ENCODE data around the gene XYLT1.

DNA sequence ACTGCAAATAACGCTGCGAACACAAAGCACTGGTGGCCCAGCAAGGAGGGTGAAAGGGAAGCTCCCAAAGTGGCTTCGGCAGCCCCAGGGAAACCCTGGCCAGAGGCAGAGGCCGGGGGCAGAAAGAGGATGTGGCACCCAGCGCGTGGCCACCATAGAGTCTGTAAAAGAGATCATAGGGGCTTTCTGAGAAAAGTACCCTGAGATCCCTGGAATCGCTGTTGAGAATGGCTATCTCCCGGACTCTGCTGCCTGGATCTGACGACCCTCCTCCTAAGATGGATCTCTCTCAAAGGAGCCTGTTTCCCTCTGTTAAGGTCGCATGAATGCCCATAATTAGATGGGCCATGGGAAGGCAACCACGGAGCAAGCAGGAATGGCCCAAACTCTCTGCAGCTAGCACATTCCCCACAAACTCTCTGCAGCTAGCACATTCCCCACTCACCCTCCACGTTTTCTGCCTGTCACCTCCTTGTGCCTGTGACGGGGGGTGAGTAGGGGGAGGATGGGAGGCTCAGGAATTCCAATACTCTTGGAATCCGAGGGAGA, 364.4 kb downstream of the XYLT1 start:
- TF ChIP-seq NONO (IDR thresholded peaks at IDR 0.05) (no peak), NONO (CRISPR knock-in tag; conservative IDR thresholded peaks at IDR 0.05) (no peak), THRA (CRISPR knock-in tag; IDR thresholded peaks at IDR 0.05; ENCODE audit: borderline replicate concordance) (no peak), ZNF12 (CRISPR knock-in tag; IDR thresholded peaks at IDR 0.05) (no peak), ETV5 (CRISPR knock-in tag; IDR thresholded peaks at IDR 0.05; ENCODE audit: borderline replicate concordance) (no peak), TMF1 (CRISPR knock-in tag; IDR thresholded peaks at IDR 0.05; ENCODE audit: low read depth) (no peak), ZNF639 (CRISPR knock-in tag; conservative IDR thresholded peaks at IDR 0.05) (no peak), E2F1 (CRISPR knock-in tag; IDR thresholded peaks at IDR 0.05) (no peak)
- TF ChIP-seq, protein P1, sequence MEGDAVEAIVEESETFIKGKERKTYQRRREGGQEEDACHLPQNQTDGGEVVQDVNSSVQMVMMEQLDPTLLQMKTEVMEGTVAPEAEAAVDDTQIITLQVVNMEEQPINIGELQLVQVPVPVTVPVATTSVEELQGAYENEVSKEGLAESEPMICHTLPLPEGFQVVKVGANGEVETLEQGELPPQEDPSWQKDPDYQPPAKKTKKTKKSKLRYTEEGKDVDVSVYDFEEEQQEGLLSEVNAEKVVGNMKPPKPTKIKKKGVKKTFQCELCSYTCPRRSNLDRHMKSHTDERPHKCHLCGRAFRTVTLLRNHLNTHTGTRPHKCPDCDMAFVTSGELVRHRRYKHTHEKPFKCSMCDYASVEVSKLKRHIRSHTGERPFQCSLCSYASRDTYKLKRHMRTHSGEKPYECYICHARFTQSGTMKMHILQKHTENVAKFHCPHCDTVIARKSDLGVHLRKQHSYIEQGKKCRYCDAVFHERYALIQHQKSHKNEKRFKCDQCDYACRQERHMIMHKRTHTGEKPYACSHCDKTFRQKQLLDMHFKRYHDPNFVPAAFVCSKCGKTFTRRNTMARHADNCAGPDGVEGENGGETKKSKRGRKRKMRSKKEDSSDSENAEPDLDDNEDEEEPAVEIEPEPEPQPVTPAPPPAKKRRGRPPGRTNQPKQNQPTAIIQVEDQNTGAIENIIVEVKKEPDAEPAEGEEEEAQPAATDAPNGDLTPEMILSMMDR (CRISPR knock-in tag; IDR thresholded peaks at IDR 0.05): no peak
- TF ChIP-seq, protein P2, sequence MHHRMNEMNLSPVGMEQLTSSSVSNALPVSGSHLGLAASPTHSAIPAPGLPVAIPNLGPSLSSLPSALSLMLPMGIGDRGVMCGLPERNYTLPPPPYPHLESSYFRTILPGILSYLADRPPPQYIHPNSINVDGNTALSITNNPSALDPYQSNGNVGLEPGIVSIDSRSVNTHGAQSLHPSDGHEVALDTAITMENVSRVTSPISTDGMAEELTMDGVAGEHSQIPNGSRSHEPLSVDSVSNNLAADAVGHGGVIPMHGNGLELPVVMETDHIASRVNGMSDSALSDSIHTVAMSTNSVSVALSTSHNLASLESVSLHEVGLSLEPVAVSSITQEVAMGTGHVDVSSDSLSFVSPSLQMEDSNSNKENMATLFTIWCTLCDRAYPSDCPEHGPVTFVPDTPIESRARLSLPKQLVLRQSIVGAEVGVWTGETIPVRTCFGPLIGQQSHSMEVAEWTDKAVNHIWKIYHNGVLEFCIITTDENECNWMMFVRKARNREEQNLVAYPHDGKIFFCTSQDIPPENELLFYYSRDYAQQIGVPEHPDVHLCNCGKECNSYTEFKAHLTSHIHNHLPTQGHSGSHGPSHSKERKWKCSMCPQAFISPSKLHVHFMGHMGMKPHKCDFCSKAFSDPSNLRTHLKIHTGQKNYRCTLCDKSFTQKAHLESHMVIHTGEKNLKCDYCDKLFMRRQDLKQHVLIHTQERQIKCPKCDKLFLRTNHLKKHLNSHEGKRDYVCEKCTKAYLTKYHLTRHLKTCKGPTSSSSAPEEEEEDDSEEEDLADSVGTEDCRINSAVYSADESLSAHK (CRISPR knock-in tag; IDR thresholded peaks at IDR 0.05; ENCODE audit: borderline replicate concordance): no peak

Data from HepG2 (cell line).